ENCODE data around the gene PGAP1. TPM values are rescaled to one million over a fixed set of nuclear protein-coding genes. Genes with fewer than 3 reads are reported as not detected.

The PGAP1 gene
- total and polyA plus RNA-seq, 2 donors, result 3.1 to 4.2 TPM

- no peaks in the 10 kb centered on the region for H3K9me3 ChIP-seq (ENCODE audit: control insufficient read depth in 2 of 2, insufficient read depth in 1 of 2, low read length in 1 of 2)
- DNase-seq (ENCODE audit: low read depth in 6 of 9, low spot score in 9 of 9), result peak in 6 of 9 donors; percentile 46 to 85 (median 61)
- WGBS, result 63% methylated on average over 1 of the region's 1 CpG
These were observed 12.9 kb upstream of the PGAP1 start for GRCh38 chr2:196939371-196939770.

GRCh38 chr2:196935432-196935831 lies 8.9 kb upstream of the PGAP1 start:
- no peak for DNase-seq (ENCODE audit: low read depth in 6 of 9, low spot score in 9 of 9)
- Histone ChIP-seq H3K4me3 (ENCODE audit: low read length in 2 of 2) (no peak overlapping the region), H3K9me3 (ENCODE audit: control insufficient read depth in 2 of 2, insufficient read depth in 1 of 2, low read length in 1 of 2) (no peaks in the 10 kb centered on the region), H3K4me1 (ENCODE audit: control insufficient read depth in 2 of 2, insufficient read depth in 2 of 2, low read length in 2 of 2) (peaks cover 12 to 14% of the 10 kb centered on the region in 2 donors), H3K27me3 (ENCODE audit: control insufficient read depth in 2 of 2, insufficient read depth in 1 of 2, low read length in 1 of 2) (no peaks in the 10 kb centered on the region), H3K36me3 (ENCODE audit: control insufficient read depth in 2 of 2, insufficient read depth in 2 of 2, low read length in 1 of 2) (no peaks in the 10 kb centered on the region), H3K27ac (ENCODE audit: low read depth in 1 of 2, low read length in 1 of 2) (no peak overlapping the region)
- WGBS, result 88% methylated on average over 2 of the region's 2 CpGs

More at GRCh38 chr2:196939371-196939770, 12.9 kb upstream of the PGAP1 start:
- no peak overlapping the region for H3K4me3 ChIP-seq (ENCODE audit: low read length in 2 of 2)
- no peaks in the 10 kb centered on the region for H3K27me3 ChIP-seq (ENCODE audit: control insufficient read depth in 2 of 2, insufficient read depth in 1 of 2, low read length in 1 of 2)
- H3K4me1 ChIP-seq (ENCODE audit: control insufficient read depth in 2 of 2, insufficient read depth in 2 of 2, low read length in 2 of 2), result peaks cover 12 to 21% of the 10 kb centered on the region in 2 donors
- H3K36me3 ChIP-seq (ENCODE audit: control insufficient read depth in 2 of 2, insufficient read depth in 2 of 2, low read length in 1 of 2), result no peaks in the 10 kb centered on the region
- H3K27ac ChIP-seq (ENCODE audit: low read depth in 1 of 2, low read length in 1 of 2), result peak overlapping the region in 1 of 2 donors; percentile 78

DNA sequence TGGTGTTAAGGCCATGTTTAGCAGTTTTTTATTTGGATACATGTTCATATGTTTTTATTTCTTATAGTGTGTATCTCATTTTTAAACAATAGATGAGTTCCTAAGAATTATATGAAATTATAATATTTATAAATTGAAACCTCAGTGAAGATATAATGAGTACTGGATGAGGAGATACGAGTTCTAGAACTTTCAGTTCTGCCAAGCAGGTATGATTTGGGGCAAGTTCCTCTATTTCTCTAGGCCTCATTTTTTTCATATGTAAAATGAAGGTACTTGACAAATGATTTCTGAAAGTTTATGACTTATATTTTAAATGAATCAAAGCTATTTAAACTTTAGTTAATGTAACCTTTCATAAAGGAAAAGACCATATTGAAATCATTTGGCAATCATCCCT lies 8.2 kb upstream of the PGAP1 start:
- 94% methylated on average over 1 of the region's 1 CpG for WGBS
- Histone ChIP-seq H3K36me3 (ENCODE audit: control insufficient read depth in 2 of 2, insufficient read depth in 2 of 2, low read length in 1 of 2) (no peaks in the 10 kb centered on the region), H3K4me3 (ENCODE audit: low read length in 2 of 2) (no peak overlapping the region), H3K27me3 (ENCODE audit: control insufficient read depth in 2 of 2, insufficient read depth in 1 of 2, low read length in 1 of 2) (no peaks in the 10 kb centered on the region), H3K27ac (ENCODE audit: low read depth in 1 of 2, low read length in 1 of 2) (no peak overlapping the region), H3K4me1 (ENCODE audit: control insufficient read depth in 2 of 2, insufficient read depth in 2 of 2, low read length in 2 of 2) (peaks cover 7 to 8% of the 10 kb centered on the region in 2 donors), H3K9me3 (ENCODE audit: control insufficient read depth in 2 of 2, insufficient read depth in 1 of 2, low read length in 1 of 2) (no peaks in the 10 kb centered on the region)
- DNase-seq (ENCODE audit: low read depth in 6 of 9, low spot score in 9 of 9), result no peak

DNA sequence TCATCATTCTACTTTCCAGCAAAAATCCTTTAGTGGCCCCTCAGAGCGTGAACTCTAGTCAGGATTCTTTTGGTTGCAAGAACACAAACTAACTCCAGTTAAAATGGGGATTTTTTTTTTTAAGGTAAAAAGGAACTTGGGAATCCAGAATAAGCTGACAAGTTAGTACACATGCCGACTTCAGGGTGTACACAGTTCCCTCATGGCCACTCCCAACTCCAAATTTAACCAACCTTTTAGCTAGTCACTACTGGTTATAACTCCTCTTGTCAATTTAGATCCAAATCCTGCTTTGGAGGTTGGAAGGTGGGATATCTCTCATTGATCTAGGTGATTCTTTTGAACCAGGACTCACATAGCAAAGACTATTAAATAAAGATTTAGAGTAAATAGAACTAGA lies 5.0 kb upstream of the PGAP1 start:
- Histone ChIP-seq H3K9me3 (ENCODE audit: control insufficient read depth in 2 of 2, insufficient read depth in 1 of 2, low read length in 1 of 2) (no peaks in the 10 kb centered on the region), H3K27ac (ENCODE audit: low read depth in 1 of 2, low read length in 1 of 2) (no peak overlapping the region), H3K36me3 (ENCODE audit: control insufficient read depth in 2 of 2, insufficient read depth in 2 of 2, low read length in 1 of 2) (no peaks in the 10 kb centered on the region), H3K4me1 (ENCODE audit: control insufficient read depth in 2 of 2, insufficient read depth in 2 of 2, low read length in 2 of 2) (peaks cover 5 to 7% of the 10 kb centered on the region in 2 donors), H3K27me3 (ENCODE audit: control insufficient read depth in 2 of 2, insufficient read depth in 1 of 2, low read length in 1 of 2) (no peaks in the 10 kb centered on the region), H3K4me3 (ENCODE audit: low read length in 2 of 2) (no peak overlapping the region)
- no peak for DNase-seq (ENCODE audit: low read depth in 6 of 9, low spot score in 9 of 9)
- 98% methylated on average over 2 of the region's 2 CpGs for WGBS

DNA sequence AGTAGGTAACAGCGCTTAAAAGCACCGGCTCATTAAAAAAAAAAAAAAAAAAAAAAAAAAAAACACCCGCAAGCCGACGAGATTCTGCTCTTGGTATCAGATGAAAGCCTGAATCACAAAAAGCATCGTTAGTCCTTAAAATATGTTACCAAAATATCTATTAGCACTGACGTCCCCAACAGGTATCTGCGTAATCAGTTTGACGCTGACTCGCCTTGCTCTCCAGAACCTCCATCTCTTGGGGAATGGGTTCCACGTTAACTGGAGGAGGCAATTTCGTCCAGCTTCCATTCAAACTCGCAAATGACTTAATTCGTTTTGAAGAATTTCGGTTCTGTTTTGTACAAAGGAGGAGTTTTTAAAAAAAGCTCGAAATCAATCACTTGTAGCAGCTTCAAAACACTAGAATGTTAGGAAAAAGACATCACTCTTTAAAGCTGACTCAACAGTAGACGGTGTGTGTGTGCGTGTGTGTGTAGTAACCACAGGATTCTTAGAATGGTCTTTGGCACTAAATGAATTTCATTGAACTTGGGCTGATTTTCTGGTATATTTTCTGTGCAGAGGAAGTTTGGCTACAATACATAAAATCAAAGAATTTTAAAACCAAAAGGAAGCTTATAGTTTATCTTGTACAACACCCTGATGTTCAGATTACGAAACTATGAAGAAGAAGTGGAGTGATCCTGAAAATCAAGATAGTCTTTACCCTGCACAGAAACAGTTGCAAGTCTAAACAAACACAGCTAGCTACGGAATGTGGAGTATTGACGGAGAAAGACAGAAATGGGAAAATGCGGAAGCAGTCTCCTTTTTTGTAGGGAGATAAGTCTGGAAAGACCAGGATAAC lies 1.1 kb upstream of the PGAP1 start:
- Histone ChIP-seq H3K9me3 (ENCODE audit: control insufficient read depth in 2 of 2, insufficient read depth in 1 of 2, low read length in 1 of 2) (no peaks in the 10 kb centered on the region), H3K27me3 (ENCODE audit: control insufficient read depth in 2 of 2, insufficient read depth in 1 of 2, low read length in 1 of 2) (peaks cover 0 to 10% of the 10 kb centered on the region in 2 donors), H3K4me3 (ENCODE audit: low read length in 2 of 2) (peak overlapping the region; percentile 80 to 84), H3K4me1 (ENCODE audit: control insufficient read depth in 2 of 2, insufficient read depth in 2 of 2, low read length in 2 of 2) (peaks cover 8 to 16% of the 10 kb centered on the region in 2 donors), H3K36me3 (ENCODE audit: control insufficient read depth in 2 of 2, insufficient read depth in 2 of 2, low read length in 1 of 2) (no peaks in the 10 kb centered on the region), H3K27ac (ENCODE audit: low read depth in 1 of 2, low read length in 1 of 2) (peak overlapping the region in 1 of 2 donors; percentile 71)
- WGBS, result 17% methylated on average over 22 of the region's 22 CpGs
- DNase-seq (ENCODE audit: low read depth in 6 of 9, low spot score in 9 of 9), result peak in 3 of 9 donors; percentile 13 to 48 (median 33)

DNA sequence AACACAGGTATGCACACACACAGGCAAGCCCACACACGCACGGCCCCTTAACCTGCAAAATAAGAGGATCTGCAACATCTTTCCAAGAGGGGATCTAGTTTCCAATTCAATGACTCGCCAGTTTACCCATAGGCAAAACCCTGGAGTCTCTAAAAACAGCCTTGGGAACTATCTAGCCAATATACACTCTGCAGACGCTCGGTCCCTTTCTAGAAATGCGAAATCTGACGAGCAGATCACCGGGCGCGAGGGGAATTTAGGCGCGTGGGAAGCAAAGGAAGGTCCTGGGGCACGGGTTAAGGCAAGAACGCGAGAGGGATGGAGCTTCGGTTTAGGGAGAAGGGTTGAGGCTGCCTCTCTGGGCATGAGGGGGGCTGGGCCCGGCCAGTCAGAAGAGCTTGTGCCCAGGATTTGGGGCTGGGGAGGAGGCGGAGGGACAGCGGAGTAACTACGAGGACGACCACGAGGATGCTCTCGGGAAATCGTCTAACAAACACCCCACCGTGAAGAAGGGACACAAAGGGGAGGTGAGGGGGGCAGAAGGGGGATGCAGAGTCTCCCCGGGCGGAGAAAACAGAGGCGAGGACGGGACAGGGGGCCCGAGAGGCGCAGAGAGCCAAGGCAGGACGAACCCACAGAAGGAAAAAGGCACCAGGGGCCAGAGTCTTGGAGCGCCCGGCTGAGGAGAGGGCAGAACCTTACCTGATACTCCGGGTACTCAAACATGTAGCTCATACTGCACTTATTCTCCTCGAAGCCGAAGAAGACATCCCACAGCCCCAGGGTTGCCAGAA lies 542 bp downstream of the PGAP1 start:
- H3K4me1 ChIP-seq (ENCODE audit: control insufficient read depth in 2 of 2, insufficient read depth in 2 of 2, low read length in 2 of 2), result peaks cover 8 to 16% of the 10 kb centered on the region in 2 donors
- H3K27me3 ChIP-seq (ENCODE audit: control insufficient read depth in 2 of 2, insufficient read depth in 1 of 2, low read length in 1 of 2), result peaks cover 0 to 10% of the 10 kb centered on the region in 2 donors
- WGBS, result under 1% methylated on average over 37 of the region's 37 CpGs
- H3K36me3 ChIP-seq (ENCODE audit: control insufficient read depth in 2 of 2, insufficient read depth in 2 of 2, low read length in 1 of 2), result no peaks in the 10 kb centered on the region
- H3K27ac ChIP-seq (ENCODE audit: low read depth in 1 of 2, low read length in 1 of 2), result peak overlapping the region; percentile 20 to 38
- H3K4me3 ChIP-seq (ENCODE audit: low read length in 2 of 2), result peak overlapping the region; percentile 80 to 84
- peak in 4 of 9 donors; percentile 9 to 55 (median 22) for DNase-seq (ENCODE audit: low read depth in 6 of 9, low spot score in 9 of 9)
- H3K9me3 ChIP-seq (ENCODE audit: control insufficient read depth in 2 of 2, insufficient read depth in 1 of 2, low read length in 1 of 2), result no peaks in the 10 kb centered on the region

- Histone ChIP-seq H3K9me3 (ENCODE audit: control insufficient read depth in 2 of 2, insufficient read depth in 1 of 2, low read length in 1 of 2) (no peaks in the 10 kb centered on the region), H3K36me3 (ENCODE audit: control insufficient read depth in 2 of 2, insufficient read depth in 2 of 2, low read length in 1 of 2) (no peaks in the 10 kb centered on the region), H3K27ac (ENCODE audit: low read depth in 1 of 2, low read length in 1 of 2) (no peak overlapping the region), H3K27me3 (ENCODE audit: control insufficient read depth in 2 of 2, insufficient read depth in 1 of 2, low read length in 1 of 2) (peaks cover 0 to 10% of the 10 kb centered on the region in 2 donors), H3K4me3 (ENCODE audit: low read length in 2 of 2) (peak overlapping the region; percentile 80 to 84), H3K4me1 (ENCODE audit: control insufficient read depth in 2 of 2, insufficient read depth in 2 of 2, low read length in 2 of 2) (peaks cover 8 to 16% of the 10 kb centered on the region in 2 donors)
- no peak for DNase-seq (ENCODE audit: low read depth in 6 of 9, low spot score in 9 of 9)
- WGBS, result 40% methylated on average over 11 of the region's 11 CpGs
These were observed 1.3 kb downstream of the PGAP1 start for GRCh38 chr2:196925051-196925767.

DNA sequence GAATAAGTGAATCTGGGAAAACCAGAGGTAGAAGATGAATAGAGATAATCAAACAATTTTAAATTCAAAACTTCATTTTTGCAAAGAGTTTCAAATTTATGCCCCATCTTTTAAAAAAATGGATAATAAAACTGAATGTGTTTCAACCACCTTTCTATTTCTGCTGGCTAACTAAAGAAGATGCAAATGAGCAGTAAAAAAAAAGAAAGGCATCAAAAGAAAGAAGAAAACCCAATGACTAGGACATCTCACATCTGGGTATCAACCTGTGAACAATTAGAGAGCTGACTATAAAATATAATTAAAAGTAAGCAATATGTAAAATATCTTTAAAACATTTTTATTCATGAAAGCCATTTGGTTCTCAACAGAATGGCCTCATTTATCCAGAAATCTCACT lies 2.5 kb downstream of the PGAP1 start:
- peaks cover 0 to 10% of the 10 kb centered on the region in 2 donors for H3K27me3 ChIP-seq (ENCODE audit: control insufficient read depth in 2 of 2, insufficient read depth in 1 of 2, low read length in 1 of 2)
- no peaks in the 10 kb centered on the region for H3K36me3 ChIP-seq (ENCODE audit: control insufficient read depth in 2 of 2, insufficient read depth in 2 of 2, low read length in 1 of 2)
- H3K9me3 ChIP-seq (ENCODE audit: control insufficient read depth in 2 of 2, insufficient read depth in 1 of 2, low read length in 1 of 2), result no peaks in the 10 kb centered on the region
- H3K27ac ChIP-seq (ENCODE audit: low read depth in 1 of 2, low read length in 1 of 2), result no peak overlapping the region
- H3K4me3 ChIP-seq (ENCODE audit: low read length in 2 of 2), result no peak overlapping the region
- no peak for DNase-seq (ENCODE audit: low read depth in 6 of 9, low spot score in 9 of 9)
- H3K4me1 ChIP-seq (ENCODE audit: control insufficient read depth in 2 of 2, insufficient read depth in 2 of 2, low read length in 2 of 2), result peaks cover 8 to 16% of the 10 kb centered on the region in 2 donors

All from thymus (tissue), 11 donors.